WI38 (cell line): ENCODE results near the gene KCNMB1.
"Not testable (repeated sequence)": the region's sequence is repeated elsewhere in the genome, so short reads cannot be mapped to it uniquely, and the experiment has no call there.

ENCODE experiments used
- H3K4me3 ChIP-seq: 2 replicates; pipeline ENCODE4 v1.5.1; 2011; ENCODE audit warnings: low read depth, mild to moderate bottlenecking, control low read depth, low read length
- TF ChIP-seq, protein P1 (sequence below): IDR thresholded peaks from 2 replicates; pipeline ENCODE4 v1.5.1; 2012; ENCODE audit warnings: low read depth, mild to moderate bottlenecking, control low read depth, low read length

KCNMB1 gene

DNA sequence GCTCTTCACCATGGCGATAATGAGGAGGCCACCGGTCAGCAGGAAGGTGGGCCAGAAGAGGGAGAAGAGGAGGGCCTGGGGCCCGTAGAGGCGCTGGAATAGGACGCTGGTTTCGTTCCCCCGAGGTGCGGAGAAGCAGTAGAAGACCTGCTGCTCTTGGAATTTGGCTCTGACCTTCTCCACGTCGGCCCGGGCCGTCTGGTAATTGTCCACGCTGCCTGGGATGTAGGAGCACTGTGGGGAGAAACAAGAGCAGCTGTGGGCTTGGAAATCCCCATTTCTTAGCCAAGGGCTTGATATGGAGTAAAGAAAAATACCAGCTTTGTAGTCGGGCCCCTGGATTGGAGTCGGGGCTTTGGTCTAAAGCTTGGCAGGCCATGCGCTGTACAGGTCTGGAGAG, 10.4 kb downstream of the KCNMB1 start:
- TF ChIP-seq, protein P1, sequence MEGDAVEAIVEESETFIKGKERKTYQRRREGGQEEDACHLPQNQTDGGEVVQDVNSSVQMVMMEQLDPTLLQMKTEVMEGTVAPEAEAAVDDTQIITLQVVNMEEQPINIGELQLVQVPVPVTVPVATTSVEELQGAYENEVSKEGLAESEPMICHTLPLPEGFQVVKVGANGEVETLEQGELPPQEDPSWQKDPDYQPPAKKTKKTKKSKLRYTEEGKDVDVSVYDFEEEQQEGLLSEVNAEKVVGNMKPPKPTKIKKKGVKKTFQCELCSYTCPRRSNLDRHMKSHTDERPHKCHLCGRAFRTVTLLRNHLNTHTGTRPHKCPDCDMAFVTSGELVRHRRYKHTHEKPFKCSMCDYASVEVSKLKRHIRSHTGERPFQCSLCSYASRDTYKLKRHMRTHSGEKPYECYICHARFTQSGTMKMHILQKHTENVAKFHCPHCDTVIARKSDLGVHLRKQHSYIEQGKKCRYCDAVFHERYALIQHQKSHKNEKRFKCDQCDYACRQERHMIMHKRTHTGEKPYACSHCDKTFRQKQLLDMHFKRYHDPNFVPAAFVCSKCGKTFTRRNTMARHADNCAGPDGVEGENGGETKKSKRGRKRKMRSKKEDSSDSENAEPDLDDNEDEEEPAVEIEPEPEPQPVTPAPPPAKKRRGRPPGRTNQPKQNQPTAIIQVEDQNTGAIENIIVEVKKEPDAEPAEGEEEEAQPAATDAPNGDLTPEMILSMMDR: no peak
- H3K4me3 ChIP-seq: no peak overlapping the region

DNA sequence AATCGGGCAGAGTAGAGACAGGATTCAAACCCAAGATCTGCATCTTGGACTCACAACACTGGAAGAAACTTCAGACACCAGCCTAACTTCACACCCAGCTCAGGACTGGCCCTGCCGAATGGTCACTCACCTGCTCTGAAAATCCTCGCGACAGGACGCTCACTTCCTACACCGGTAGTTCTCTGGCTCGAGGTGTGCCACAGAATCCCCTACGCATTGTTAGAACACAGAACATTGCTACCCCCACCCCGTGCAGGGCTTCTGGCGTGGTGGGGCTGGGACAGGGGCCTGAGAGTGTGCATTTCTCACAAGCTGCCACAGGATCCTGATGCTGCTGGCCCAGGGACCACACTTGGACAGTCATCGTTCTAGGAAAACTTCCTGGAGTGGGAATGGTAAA, 12.1 kb downstream of the KCNMB1 start:
- TF ChIP-seq, protein P1: no peak
- no peak overlapping the region for H3K4me3 ChIP-seq

DNA sequence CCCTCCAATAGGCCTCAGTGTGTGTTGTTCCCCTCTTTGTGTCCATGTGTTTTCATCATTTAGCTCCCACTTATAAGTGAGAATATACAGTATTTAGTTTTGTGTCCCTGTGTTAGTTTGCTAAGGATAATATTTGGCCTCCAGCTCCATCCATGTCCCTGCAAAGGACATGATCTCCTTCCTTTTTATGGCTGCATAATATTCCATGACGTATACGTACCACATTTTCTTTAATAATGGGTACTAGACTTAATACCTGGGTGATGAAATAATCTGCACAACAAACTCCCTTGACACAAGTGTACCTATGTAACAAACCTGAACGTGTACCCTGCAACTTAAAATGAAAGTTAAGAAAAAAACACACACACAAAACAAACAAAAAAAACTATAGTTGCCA, 12.6 kb downstream of the KCNMB1 start:
- not testable (repeated sequence) for H3K4me3 ChIP-seq

DNA sequence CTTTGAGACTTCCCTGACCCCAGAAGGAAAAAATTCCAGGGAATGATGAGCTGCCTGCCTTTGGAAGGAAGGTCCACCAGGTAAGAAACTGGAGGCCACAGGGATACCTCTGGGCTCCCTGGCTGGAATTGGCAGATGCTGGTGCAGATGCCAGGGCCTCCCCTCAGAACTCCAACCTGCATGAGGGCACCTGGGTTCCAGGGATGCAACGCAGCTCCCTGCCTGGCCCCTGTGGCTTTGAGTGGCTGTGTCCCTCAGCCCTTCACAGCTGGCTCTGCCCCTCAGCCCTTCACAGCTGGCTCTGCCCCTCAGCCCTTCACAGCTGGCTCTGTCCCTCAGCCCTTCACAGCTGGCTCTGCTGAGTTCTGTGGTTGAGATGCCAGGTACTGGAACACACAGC, 13.9 kb downstream of the KCNMB1 start:
- H3K4me3 ChIP-seq: no peak overlapping the region
- TF ChIP-seq, protein P1: no peak

DNA sequence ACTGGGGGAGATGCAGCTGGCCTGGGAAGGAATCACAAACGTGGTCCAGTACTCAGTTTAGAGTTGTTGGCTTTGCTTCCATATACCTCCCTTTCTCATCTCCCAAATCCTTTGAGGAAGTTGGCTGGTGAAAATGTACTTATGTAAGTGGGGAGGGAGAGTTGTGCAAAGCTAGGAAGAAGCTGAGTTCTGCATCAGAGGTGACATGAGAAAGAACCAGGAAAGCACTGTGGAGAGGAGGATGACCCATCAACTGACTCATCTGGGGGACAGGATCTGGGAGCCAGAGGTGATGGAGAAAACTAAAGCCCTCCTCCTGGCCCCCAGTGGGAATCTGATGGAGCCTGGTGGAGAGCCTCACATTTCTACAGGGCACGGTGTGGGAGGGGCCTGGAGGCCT, 16.2 kb downstream of the KCNMB1 start:
- TF ChIP-seq, protein P1: no peak
- H3K4me3 ChIP-seq: no peak overlapping the region

DNA sequence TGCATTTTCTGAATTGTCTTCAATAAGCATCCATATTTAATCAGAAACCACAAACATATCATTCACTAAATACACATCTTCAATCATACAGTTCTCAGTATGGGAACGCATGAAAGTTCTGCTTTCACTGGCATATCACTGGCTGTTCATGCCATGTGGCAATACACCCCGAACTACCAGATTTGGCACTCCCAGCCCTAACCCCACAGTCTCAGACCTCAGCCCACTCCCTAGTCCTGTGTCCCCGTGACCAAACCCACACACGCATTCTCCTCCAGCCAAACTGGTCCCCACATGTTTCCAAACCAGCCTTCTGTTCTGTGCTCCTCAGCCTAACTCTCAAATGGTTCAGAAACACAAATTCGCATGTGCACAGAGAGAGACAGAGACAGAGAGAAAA, 20.6 kb downstream of the KCNMB1 start:
- TF ChIP-seq, protein P1: no peak
- H3K4me3 ChIP-seq: no peak overlapping the region

DNA sequence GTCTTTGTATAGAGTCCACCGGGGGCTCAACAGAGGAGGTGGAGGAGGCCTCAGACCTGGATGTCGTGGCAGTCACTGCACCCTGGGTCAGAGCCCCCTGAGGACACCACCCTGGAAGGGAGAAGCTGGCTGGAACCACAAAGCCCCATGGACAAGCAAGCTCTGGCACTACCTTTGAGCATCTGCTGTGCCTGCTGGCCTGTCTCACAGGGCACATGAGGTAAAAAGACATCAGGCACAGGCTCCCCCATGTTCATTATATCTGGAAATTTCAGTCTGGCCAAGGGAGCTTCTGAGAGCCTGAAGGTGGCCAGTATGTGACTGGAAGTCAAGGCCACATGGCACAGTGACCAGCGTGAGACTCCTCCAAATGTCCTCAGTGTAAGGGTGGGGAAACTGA, 22.9 kb downstream of the KCNMB1 start:
- TF ChIP-seq, protein P1: no peak
- no peak overlapping the region for H3K4me3 ChIP-seq

DNA sequence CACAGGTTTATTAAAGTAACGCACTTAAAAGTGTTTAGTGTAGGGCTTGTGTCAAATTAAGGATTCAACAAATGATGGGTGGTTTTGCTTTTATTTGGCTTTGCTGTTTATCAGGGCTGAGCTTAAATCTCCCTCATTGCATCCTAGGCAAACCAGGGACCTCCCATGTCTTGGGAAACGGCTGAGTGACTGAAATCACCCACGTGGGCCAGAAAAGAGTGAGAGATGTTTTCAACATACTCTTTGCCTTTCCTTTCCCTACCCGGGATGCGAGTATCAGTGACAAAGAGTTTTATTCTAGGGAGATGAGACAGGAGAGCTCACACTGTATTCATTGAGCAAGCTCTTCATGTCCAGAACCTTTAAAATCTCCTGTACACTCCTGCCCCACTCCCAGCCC, 23.3 kb downstream of the KCNMB1 start:
- no peak overlapping the region for H3K4me3 ChIP-seq
- TF ChIP-seq, protein P1: no peak
